Thoracic aorta (tissue), 2 donors: ENCODE results near the gene TAOK1. TPM values are rescaled to one million over a fixed set of nuclear protein-coding genes. Genes with fewer than 3 reads are reported as not detected.

ENCODE experiments used
- ATAC-seq: fragments of 150-250 bp; one replicate; pipeline ENCODE4 v1.8.0; 2017; ENCODE audit warnings: low read depth; ENCODE audit not compliant: insufficient number of reproducible peaks, low FRiP score
- DNase-seq: peaks from one replicate; pipeline ENCODE4 v3.0.0-alpha.2; 2020; ENCODE audit warnings: low spot score
- H3K27ac ChIP-seq, 2 donors: fragments of 200-600 bp; sonication (generic); 1 replicate in 1 of 2; 2 replicates in 1 of 2; pipeline ENCODE4 v1.5.1; 2016; ENCODE audit warnings: mild to moderate bottlenecking in 2 of 2, moderate library complexity in 2 of 2
- H3K27me3 ChIP-seq: fragments of 200-600 bp; sonication (generic); replicated peaks from 2 replicates; pipeline ENCODE4 v1.6.0; 2016; ENCODE audit warnings: mild to moderate bottlenecking; ENCODE audit not compliant: insufficient read depth
- H3K36me3 ChIP-seq: fragments of 200-600 bp; sonication (generic); one replicate; pipeline ENCODE4 v1.5.1; 2016
- H3K4me1 ChIP-seq, 2 donors: fragments of 200-600 bp; sonication (generic); 1 replicate in 1 of 2; 2 replicates in 1 of 2; pipeline versions ENCODE4 v1.5.1 to v1.6.0; 2016; ENCODE audit warnings: low read depth in 2 of 2, mild to moderate bottlenecking in 1 of 2; ENCODE audit not compliant: control insufficient read depth in 1 of 2
- H3K4me3 ChIP-seq: fragments of 200-600 bp; sonication (generic); 2 replicates; pipeline ENCODE4 v1.5.1; 2016; ENCODE audit warnings: mild to moderate bottlenecking
- H3K9me3 ChIP-seq: fragments of 200-600 bp; sonication (generic); 2 replicates; pipeline ENCODE4 v1.5.1; 2016
- total RNA-seq, 2 donors: library from RNA; depleted of rRNA; stranded (reverse); fragments of >200 nt; gene quantifications; one replicate each; pipeline versions ENCODE4 v1.1.0 to v1.2.3, GENCODE V29; 2016
- TF ChIP-seq, protein P1 (sequence below): fragments of 200-600 bp; sonication (generic); IDR thresholded peaks from one replicate; pipeline ENCODE4 v1.5.1; 2019; ENCODE audit warnings: antibody characterized with exemption

The TAOK1 gene
- total RNA-seq, 2 donors from 2014 or later = 46.0 to 64.6 TPM

DNA sequence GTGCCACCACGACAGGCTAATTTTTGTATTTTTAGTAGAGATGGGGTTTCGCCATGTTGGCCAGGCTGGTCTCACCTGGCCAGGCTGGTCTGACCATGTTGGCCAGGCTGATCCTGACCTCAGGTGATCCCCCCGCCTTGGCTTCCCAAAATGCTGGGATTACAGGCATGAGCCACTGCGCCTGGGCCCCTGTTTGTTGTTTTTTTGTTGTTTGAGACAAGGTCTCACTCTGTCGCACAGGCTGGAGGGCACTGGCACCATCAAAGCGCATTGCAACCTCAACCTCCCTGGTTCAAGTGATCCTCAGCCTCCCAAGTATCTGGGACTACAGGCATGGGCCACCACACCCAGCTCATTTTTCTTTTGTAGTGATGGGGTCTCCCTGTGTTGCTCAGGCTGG lies 43.7 kb upstream of the TAOK1 start:
- Histone ChIP-seq H3K27me3 (no peaks in the 10 kb centered on the region), H3K36me3 (no peaks in the 10 kb centered on the region), H3K27ac (no peak overlapping the region), H3K4me3 (no peak overlapping the region), H3K4me1 (no peaks in the 10 kb centered on the region), H3K9me3 (no peaks in the 10 kb centered on the region)
- TF ChIP-seq, protein P1, sequence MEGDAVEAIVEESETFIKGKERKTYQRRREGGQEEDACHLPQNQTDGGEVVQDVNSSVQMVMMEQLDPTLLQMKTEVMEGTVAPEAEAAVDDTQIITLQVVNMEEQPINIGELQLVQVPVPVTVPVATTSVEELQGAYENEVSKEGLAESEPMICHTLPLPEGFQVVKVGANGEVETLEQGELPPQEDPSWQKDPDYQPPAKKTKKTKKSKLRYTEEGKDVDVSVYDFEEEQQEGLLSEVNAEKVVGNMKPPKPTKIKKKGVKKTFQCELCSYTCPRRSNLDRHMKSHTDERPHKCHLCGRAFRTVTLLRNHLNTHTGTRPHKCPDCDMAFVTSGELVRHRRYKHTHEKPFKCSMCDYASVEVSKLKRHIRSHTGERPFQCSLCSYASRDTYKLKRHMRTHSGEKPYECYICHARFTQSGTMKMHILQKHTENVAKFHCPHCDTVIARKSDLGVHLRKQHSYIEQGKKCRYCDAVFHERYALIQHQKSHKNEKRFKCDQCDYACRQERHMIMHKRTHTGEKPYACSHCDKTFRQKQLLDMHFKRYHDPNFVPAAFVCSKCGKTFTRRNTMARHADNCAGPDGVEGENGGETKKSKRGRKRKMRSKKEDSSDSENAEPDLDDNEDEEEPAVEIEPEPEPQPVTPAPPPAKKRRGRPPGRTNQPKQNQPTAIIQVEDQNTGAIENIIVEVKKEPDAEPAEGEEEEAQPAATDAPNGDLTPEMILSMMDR = no peak
- DNase-seq = no peak
- ATAC-seq = no peak

GRCh38 chr17:29347831-29348629 lies 42.1 kb upstream of the TAOK1 start:
- TF ChIP-seq, protein P1 = no peak
- H3K9me3 ChIP-seq = no peaks in the 10 kb centered on the region
- ATAC-seq = no peak

GRCh38 chr17:29349409-29349808 lies 40.8 kb upstream of the TAOK1 start:
- DNase-seq (no peak), ATAC-seq (no peak)
- no peaks in the 10 kb centered on the region for H3K9me3 ChIP-seq
- H3K36me3 ChIP-seq = no peaks in the 10 kb centered on the region
- TF ChIP-seq, protein P1 = no peak
- H3K27ac ChIP-seq = no peak overlapping the region
- H3K4me3 ChIP-seq = no peak overlapping the region
- H3K4me1 ChIP-seq = no peaks in the 10 kb centered on the region
- H3K27me3 ChIP-seq = no peaks in the 10 kb centered on the region

More at GRCh38 chr17:29347831-29348629, 42.1 kb upstream of the TAOK1 start:
- DNase-seq = no peak
- no peaks in the 10 kb centered on the region for H3K4me1 ChIP-seq
- H3K27ac ChIP-seq = no peak overlapping the region
- H3K4me3 ChIP-seq = no peak overlapping the region
- no peaks in the 10 kb centered on the region for H3K27me3 ChIP-seq
- no peaks in the 10 kb centered on the region for H3K36me3 ChIP-seq

DNA sequence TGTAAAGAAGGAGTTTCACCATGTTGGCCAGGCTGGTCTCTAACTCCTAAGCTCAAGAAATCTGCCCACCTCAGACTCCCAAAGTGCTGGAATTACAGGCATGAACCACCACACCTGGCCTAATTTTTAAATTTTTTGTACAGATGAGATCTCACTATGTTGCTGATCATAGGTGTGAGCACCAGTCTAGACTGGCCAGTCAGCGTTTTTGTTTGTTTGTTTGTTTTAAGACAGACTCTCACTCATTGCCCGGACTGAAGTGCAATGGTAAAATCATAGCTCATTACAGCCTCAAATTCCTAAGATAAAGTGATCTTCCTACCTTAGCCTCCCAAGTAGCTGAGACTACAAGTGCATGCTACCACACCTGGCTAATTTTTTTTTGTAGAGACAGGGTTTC lies 38.0 kb upstream of the TAOK1 start:
- Histone ChIP-seq H3K4me3 (no peak overlapping the region), H3K9me3 (no peaks in the 10 kb centered on the region), H3K27me3 (no peaks in the 10 kb centered on the region), H3K27ac (no peak overlapping the region), H3K36me3 (no peaks in the 10 kb centered on the region), H3K4me1 (no peaks in the 10 kb centered on the region)
- ATAC-seq (no peak), DNase-seq (no peak)
- TF ChIP-seq, protein P1 = no peak

GRCh38 chr17:29357232-29357631 lies 32.9 kb upstream of the TAOK1 start:
- H3K27me3 ChIP-seq = no peaks in the 10 kb centered on the region
- ATAC-seq = no peak
- H3K4me1 ChIP-seq = no peaks in the 10 kb centered on the region
- H3K27ac ChIP-seq = no peak overlapping the region
- no peak for DNase-seq
- TF ChIP-seq, protein P1 = no peak
- H3K4me3 ChIP-seq = no peak overlapping the region
- H3K9me3 ChIP-seq = no peaks in the 10 kb centered on the region
- H3K36me3 ChIP-seq = no peaks in the 10 kb centered on the region
